ENCODE measurements around the gene FBLN1. TPM values are rescaled to one million over a fixed set of nuclear protein-coding genes. Genes with fewer than 3 reads are reported as not detected.

Gene FBLN1
- total and polyA plus RNA-seq, 2 of the 13 experiments (the other 11 are each of a cell fraction or from before 2014, with no cell fraction given): 37.3 to 103 TPM

DNA sequence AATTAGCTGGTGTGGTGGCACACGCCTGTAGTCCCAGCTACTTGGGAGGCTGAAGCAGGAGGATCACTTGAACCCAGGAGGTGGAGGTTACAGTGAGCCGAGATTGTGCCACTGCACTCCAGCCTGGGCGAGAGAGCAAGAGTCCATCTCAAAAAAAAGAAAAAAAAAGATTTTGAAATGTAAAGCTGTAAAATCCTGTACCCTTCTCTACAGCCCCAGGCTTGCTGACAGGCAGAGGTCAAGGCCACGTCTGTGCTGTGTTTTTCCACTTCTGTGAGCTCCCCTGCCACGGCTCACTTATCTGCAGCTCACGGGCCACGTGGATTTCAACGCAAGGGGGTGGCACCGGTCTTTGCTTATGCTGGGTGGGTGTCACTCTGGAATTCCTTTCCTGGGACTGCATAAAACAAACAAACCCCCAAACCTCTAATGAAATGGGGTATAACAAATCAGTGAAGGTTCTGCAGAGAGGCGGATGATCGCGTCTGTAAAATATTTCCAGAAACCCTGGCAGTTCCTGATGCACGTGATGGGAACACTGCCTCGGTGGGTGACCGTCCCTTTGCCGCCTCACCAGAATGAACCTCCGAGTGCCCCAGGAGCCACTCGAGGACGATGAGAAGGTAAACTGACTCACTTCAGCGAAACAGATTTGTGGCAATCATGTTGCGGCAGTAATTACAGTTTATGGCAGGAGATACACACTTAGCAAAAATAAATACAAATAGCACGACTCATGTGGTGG is 125.0 kb downstream of the FBLN1 start (continued):
- TF ChIP-seq, protein P1, sequence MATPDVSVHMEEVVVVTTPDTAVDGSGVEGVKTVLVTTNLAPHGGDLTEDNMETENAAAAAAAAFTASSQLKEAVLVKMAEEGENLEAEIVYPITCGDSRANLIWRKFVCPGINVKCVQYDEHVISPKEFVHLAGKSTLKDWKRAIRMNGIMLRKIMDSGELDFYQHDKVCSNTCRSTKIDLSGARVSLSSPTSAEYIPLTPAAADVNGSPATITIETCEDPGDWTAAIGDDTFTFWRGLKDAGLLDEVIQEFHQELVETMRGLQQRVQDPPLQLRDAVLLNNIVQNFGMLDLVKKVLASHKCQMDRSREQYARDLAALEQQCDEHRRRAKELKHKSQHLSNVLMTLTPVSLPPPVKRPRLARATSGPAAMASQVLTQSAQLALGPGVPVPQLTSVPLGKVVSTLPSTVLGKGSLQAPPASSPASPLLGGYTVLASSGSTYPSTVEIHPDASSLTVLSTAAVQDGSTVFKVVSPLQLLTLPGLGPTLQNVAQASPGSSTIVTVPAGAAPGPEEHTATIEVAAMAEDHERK (CRISPR knock-in tag; IDR thresholded peaks at IDR 0.05; ENCODE audit: low read depth): no peak
- TF ChIP-seq GLI4 (CRISPR knock-in tag; IDR thresholded peaks at IDR 0.05; ENCODE audit: borderline replicate concordance) (no peak), ZSCAN21 (CRISPR knock-in tag; IDR thresholded peaks at IDR 0.05; ENCODE audit: borderline replicate concordance) (no peak), ARNT2 (CRISPR knock-in tag; IDR thresholded peaks at IDR 0.05; ENCODE audit: low read depth) (no peak), RARG (CRISPR knock-in tag; IDR thresholded peaks at IDR 0.05; ENCODE audit: low read depth) (no peak), MAFK (conservative IDR thresholded peaks at IDR 0.05 in 1 of 2, IDR thresholded peaks at IDR 0.05 in 1 of 2; ENCODE audit: low read length in 2 of 2) (no peak), ATRX (CRISPR knock-in tag; IDR thresholded peaks at IDR 0.05; ENCODE audit: borderline replicate concordance) (no peak), ZNF792 (CRISPR knock-in tag; IDR thresholded peaks at IDR 0.05) (no peak), TBX3 (IDR thresholded peaks at IDR 0.05; ENCODE audit: borderline replicate concordance) (no peak), RCOR2 (CRISPR knock-in tag; IDR thresholded peaks at IDR 0.05) (peak; percentile 96), THAP11 (CRISPR knock-in tag; IDR thresholded peaks at IDR 0.05) (peak; percentile 56; the same call in 1 of the 2 replicates), SALL1 (CRISPR knock-in tag; IDR thresholded peaks at IDR 0.05) (peak; percentile 80), EHMT2 (IDR thresholded peaks at IDR 0.05; ENCODE audit: borderline replicate concordance, low read depth, low read length) (no peak), MYNN (CRISPR knock-in tag; IDR thresholded peaks at IDR 0.05; ENCODE audit: low read depth) (no peak), TRIM24 (CRISPR knock-in tag; IDR thresholded peaks at IDR 0.05) (no peak), ZNF460 (CRISPR knock-in tag; IDR thresholded peaks at IDR 0.05; ENCODE audit: borderline replicate concordance) (peak; percentile 97)
- TF ChIP-seq, protein P2, sequence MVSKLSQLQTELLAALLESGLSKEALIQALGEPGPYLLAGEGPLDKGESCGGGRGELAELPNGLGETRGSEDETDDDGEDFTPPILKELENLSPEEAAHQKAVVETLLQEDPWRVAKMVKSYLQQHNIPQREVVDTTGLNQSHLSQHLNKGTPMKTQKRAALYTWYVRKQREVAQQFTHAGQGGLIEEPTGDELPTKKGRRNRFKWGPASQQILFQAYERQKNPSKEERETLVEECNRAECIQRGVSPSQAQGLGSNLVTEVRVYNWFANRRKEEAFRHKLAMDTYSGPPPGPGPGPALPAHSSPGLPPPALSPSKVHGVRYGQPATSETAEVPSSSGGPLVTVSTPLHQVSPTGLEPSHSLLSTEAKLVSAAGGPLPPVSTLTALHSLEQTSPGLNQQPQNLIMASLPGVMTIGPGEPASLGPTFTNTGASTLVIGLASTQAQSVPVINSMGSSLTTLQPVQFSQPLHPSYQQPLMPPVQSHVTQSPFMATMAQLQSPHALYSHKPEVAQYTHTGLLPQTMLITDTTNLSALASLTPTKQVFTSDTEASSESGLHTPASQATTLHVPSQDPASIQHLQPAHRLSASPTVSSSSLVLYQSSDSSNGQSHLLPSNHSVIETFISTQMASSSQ (IDR thresholded peaks at IDR 0.05; ENCODE audit: low read depth): no peak
- TF ChIP-seq, protein P2 (CRISPR knock-in tag; IDR thresholded peaks at IDR 0.05; ENCODE audit: borderline replicate concordance): peak; percentile 44; the same call in 1 of the 2 replicates
- TF ChIP-seq, protein P3, sequence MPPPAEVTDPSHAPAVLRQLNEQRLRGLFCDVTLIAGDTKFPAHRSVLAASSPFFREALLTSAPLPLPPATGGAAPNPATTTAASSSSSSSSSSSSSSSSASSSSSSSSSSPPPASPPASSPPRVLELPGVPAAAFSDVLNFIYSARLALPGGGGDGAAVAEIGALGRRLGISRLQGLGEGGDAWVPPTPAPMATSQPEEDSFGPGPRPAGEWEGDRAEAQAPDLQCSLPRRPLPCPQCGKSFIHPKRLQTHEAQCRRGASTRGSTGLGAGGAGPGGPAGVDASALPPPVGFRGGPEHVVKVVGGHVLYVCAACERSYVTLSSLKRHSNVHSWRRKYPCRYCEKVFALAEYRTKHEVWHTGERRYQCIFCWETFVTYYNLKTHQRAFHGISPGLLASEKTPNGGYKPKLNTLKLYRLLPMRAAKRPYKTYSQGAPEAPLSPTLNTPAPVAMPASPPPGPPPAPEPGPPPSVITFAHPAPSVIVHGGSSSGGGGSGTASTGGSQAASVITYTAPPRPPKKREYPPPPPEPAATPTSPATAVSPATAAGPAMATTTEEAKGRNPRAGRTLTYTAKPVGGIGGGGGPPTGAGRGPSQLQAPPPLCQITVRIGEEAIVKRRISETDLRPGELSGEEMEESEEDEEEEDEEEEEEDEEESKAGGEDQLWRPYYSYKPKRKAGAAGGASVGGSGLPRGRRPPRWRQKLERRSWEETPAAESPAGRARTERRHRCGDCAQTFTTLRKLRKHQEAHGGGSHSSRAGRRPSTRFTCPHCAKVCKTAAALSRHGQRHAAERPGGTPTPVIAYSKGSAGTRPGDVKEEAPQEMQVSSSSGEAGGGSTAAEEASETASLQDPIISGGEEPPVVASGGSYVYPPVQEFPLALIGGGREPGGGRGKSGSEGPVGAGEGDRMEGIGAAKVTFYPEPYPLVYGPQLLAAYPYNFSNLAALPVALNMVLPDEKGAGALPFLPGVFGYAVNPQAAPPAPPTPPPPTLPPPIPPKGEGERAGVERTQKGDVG (CRISPR knock-in tag; IDR thresholded peaks at IDR 0.05; ENCODE audit: borderline replicate concordance): no peak

All from HepG2 (cell line).